ENCODE results near the gene CFAP100. TPM values are rescaled to one million over a fixed set of nuclear protein-coding genes. Genes with fewer than 3 reads are reported as not detected.

CFAP100 gene
- total RNA-seq, 1 experiment from 2014 or later = not detected

DNA sequence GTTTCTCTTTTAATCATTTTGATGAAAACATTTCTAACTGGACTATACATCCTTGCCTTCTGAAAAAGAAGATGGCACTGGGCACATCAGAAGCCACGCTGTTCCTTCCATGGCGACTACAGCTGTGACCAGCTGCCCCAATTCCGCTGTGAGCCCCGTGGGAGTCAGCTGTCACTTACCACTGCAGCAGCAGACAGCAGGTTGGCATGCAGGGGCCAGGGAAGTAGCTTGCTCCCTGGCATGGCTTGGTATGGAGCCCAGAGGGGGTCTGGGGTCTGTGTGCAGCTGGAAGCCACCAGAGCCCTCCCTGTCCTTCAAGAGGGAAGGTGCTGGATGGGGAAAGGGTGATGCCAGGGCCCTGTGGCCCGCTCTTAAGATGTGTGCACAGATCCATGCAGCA, 85.5 kb downstream of the CFAP100 start:
- TF ChIP-seq EZH2phosphoT487 (IDR thresholded peaks at IDR 0.05; ENCODE audit: borderline replicate concordance, low read length) (no peak), EZH2 (IDR thresholded peaks at IDR 0.05; ENCODE audit: low read length, unreplicated experiment) (no peak)
- TF ChIP-seq, protein P1, sequence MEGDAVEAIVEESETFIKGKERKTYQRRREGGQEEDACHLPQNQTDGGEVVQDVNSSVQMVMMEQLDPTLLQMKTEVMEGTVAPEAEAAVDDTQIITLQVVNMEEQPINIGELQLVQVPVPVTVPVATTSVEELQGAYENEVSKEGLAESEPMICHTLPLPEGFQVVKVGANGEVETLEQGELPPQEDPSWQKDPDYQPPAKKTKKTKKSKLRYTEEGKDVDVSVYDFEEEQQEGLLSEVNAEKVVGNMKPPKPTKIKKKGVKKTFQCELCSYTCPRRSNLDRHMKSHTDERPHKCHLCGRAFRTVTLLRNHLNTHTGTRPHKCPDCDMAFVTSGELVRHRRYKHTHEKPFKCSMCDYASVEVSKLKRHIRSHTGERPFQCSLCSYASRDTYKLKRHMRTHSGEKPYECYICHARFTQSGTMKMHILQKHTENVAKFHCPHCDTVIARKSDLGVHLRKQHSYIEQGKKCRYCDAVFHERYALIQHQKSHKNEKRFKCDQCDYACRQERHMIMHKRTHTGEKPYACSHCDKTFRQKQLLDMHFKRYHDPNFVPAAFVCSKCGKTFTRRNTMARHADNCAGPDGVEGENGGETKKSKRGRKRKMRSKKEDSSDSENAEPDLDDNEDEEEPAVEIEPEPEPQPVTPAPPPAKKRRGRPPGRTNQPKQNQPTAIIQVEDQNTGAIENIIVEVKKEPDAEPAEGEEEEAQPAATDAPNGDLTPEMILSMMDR (conservative IDR thresholded peaks at IDR 0.05; ENCODE audit: low read depth, low read length) = no peak
- intact Hi-C loops (cut with micrococcal nuclease) = no loop called here
- no peaks in the 10 kb centered on the region for H3K9me2 ChIP-seq (replicated peaks; ENCODE audit: low read length)
- ATAC-seq (no peak), DNase-seq (no peak)
- no peak overlapping the region for H3K27ac ChIP-seq (ENCODE audit: low read length)
- no peaks in the 10 kb centered on the region for H3K36me3 ChIP-seq (ENCODE audit: low read depth, low read length)
- no peak overlapping the region for H3K9ac ChIP-seq (ENCODE audit: low read length)
- H3K4me3 ChIP-seq (ENCODE audit: low read length) = no peak overlapping the region
- H3K4me2 ChIP-seq (ENCODE audit: low read length) = no peak overlapping the region
- H4K20me1 ChIP-seq (ENCODE audit: low read length) = no peaks in the 10 kb centered on the region
- H3K4me1 ChIP-seq (ENCODE audit: insufficient read depth, low read length) = no peaks in the 10 kb centered on the region; the same call in 1 of the 2 replicates
- no peak overlapping the region for H2AFZ ChIP-seq (ENCODE audit: low read length)
- H3K79me2 ChIP-seq (ENCODE audit: low read length) = no peaks in the 10 kb centered on the region
- H3K27me3 ChIP-seq (ENCODE audit: low read length) = no peaks in the 10 kb centered on the region
- POLR2A ChIA-PET (ENCODE audit: unreplicated experiment) = no interaction called here
- BruUV-seq (replicated peaks) = no TSS peak
- H3F3A ChIP-seq (ENCODE audit: low read length, unreplicated experiment) = no peaks in the 10 kb centered on the region
- CTCF ChIA-PET = no interaction called here
- no peaks in the 10 kb centered on the region for H3K9me3 ChIP-seq (ENCODE audit: low read length)

DNA sequence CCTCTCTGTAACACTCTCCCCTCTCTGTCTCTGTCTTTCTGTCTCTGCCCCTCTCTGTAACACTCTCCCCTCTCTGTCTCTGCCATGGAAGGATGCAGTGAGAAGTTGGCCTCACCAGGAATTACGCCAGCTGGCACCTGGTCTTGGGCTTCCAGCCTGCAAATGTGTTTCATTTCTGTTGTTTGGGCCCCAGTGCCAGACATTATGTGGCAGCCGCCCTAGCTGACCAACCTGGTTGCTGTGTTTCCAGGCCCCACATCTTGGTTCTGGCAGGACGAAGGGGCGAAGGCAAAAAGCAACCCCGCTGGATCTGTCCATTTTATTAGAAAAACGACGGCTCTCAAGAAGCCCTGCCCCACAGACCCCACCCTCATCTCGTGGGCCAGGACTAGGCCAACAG, 86.2 kb downstream of the CFAP100 start:
- H2AFZ ChIP-seq (ENCODE audit: low read length) = no peak overlapping the region
- CTCF ChIA-PET = no interaction called here
- POLR2A ChIA-PET (ENCODE audit: unreplicated experiment) = no interaction called here
- H3K36me3 ChIP-seq (ENCODE audit: low read depth, low read length) = no peaks in the 10 kb centered on the region
- no peaks in the 10 kb centered on the region for H3K9me2 ChIP-seq (replicated peaks; ENCODE audit: low read length)
- no peak overlapping the region for H3K4me3 ChIP-seq (ENCODE audit: low read length)
- no peak for ATAC-seq
- TF ChIP-seq, protein P1 (conservative IDR thresholded peaks at IDR 0.05; ENCODE audit: low read depth, low read length) = no peak
- TF ChIP-seq EZH2phosphoT487 (IDR thresholded peaks at IDR 0.05; ENCODE audit: borderline replicate concordance, low read length) (no peak), EZH2 (IDR thresholded peaks at IDR 0.05; ENCODE audit: low read length, unreplicated experiment) (no peak)
- H3F3A ChIP-seq (ENCODE audit: low read length, unreplicated experiment) = no peaks in the 10 kb centered on the region
- no peak overlapping the region for H3K27ac ChIP-seq (ENCODE audit: low read length)
- BruUV-seq (replicated peaks) = no TSS peak
- no peaks in the 10 kb centered on the region; the same call in 1 of the 2 replicates for H3K4me1 ChIP-seq (ENCODE audit: insufficient read depth, low read length)
- intact Hi-C loops (cut with micrococcal nuclease) = no loop called here
- H3K9me3 ChIP-seq (ENCODE audit: low read length) = no peaks in the 10 kb centered on the region
- no peak for DNase-seq
- H4K20me1 ChIP-seq (ENCODE audit: low read length) = no peaks in the 10 kb centered on the region
- no peaks in the 10 kb centered on the region for H3K27me3 ChIP-seq (ENCODE audit: low read length)
- H3K9ac ChIP-seq (ENCODE audit: low read length) = no peak overlapping the region
- no peak overlapping the region for H3K4me2 ChIP-seq (ENCODE audit: low read length)
- no peaks in the 10 kb centered on the region for H3K79me2 ChIP-seq (ENCODE audit: low read length)

DNA sequence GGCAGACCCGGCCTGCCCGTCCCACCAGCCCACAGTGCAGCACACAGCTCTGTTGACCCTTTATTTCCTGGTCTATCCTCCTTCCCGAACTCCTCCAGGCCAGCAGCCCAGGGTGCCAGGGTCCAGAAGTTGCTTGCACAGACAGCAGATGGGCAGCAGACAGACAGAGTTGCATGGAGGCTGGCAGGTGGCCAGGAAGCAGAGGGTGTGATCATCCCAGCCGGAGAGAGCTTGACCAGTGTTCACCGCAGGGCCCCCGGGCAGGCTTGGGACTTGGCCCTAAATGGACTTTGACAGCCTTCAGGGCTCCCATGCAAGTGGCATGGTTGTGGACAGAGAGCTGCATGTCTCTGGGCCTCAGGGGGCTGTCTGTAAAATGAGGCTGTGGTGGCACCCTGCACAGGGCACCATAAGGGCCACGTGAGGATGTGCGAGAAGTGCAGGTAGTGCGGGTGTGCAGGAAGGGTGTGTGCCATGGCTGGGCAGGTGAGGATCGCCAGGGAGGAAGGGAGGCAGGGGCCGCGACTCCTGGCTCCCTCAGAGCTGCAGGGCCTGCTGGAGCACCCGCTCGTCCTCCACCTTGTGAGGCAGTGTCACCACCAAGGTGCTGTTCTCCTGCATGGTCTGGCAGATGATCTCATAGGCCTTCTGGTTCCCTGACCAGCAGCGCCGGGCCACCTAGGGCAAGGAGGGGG, 87.2 kb downstream of the CFAP100 start:
- Histone ChIP-seq H3K79me2 (ENCODE audit: low read length) (no peaks in the 10 kb centered on the region), H3K9ac (ENCODE audit: low read length) (no peak overlapping the region), H3K9me2 (replicated peaks; ENCODE audit: low read length) (no peaks in the 10 kb centered on the region), H3K36me3 (ENCODE audit: low read depth, low read length) (no peaks in the 10 kb centered on the region), H3K9me3 (ENCODE audit: low read length) (no peaks in the 10 kb centered on the region), H3K4me3 (ENCODE audit: low read length) (no peak overlapping the region), H3K4me1 (ENCODE audit: insufficient read depth, low read length) (peaks cover 2% of the 10 kb centered on the region; the same call in 1 of the 2 replicates), H2AFZ (ENCODE audit: low read length) (no peak overlapping the region), H3K4me2 (ENCODE audit: low read length) (no peak overlapping the region), H4K20me1 (ENCODE audit: low read length) (no peaks in the 10 kb centered on the region), H3F3A (ENCODE audit: low read length, unreplicated experiment) (no peaks in the 10 kb centered on the region), H3K27me3 (ENCODE audit: low read length) (no peaks in the 10 kb centered on the region), H3K27ac (ENCODE audit: low read length) (no peak overlapping the region)
- POLR2A ChIA-PET (ENCODE audit: unreplicated experiment) = no interaction called here
- CTCF ChIA-PET = no interaction called here
- intact Hi-C loops (cut with micrococcal nuclease) = no loop called here
- no peak for DNase-seq
- BruUV-seq (replicated peaks) = no TSS peak
- no peak for ATAC-seq
- TF ChIP-seq EZH2 (IDR thresholded peaks at IDR 0.05; ENCODE audit: low read length, unreplicated experiment) (no peak), EZH2phosphoT487 (IDR thresholded peaks at IDR 0.05; ENCODE audit: borderline replicate concordance, low read length) (no peak)
- TF ChIP-seq, protein P1 (conservative IDR thresholded peaks at IDR 0.05; ENCODE audit: low read depth, low read length) = no peak

Data from PC-3 (cell line).